Testis (tissue), 5 donors: ENCODE measurements around the gene CSF2. TPM values are rescaled to one million over a fixed set of nuclear protein-coding genes. Genes with fewer than 3 reads are reported as not detected.

Experiments
- DNase-seq: peaks from one replicate; pipeline ENCODE4 v3.0.0-alpha.2; 2019
- H3K27ac ChIP-seq, 2 donors: fragments of 200-600 bp; sonication (generic); one replicate each; pipeline ENCODE4 v1.5.1; 2019
- H3K27me3 ChIP-seq: fragments of 200-600 bp; sonication (generic); one replicate; pipeline ENCODE4 v1.5.1; 2019
- H3K36me3 ChIP-seq: fragments of 200-600 bp; sonication (generic); one replicate; pipeline ENCODE4 v1.5.1; 2017; ENCODE audit warnings: low read depth; ENCODE audit errors: missing control alignments
- H3K4me1 ChIP-seq: fragments of 200-600 bp; sonication (generic); one replicate; pipeline ENCODE4 v1.5.1; 2019
- H3K4me3 ChIP-seq, 2 donors: fragments of 200-600 bp; sonication (generic); one replicate each; pipeline ENCODE4 v1.5.1; 2017 to 2019
- H3K9me3 ChIP-seq: fragments of 200-600 bp; sonication (generic); one replicate; pipeline ENCODE4 v1.5.1; 2017
- POLR2A ChIP-seq: fragments of 450-650 bp; IDR thresholded peaks from one replicate; pipeline ENCODE4 v1.6.1; 2017; ENCODE audit warnings: antibody characterized with exemption, mild to moderate bottlenecking, moderate library complexity
- WGBS, 2 donors: methylation state at CpG; one replicate each; pipeline ENCODE4 v1.1.5; 2018; 5-methylcytosine and 5-hydroxymethylcytosine counted together
- intact Hi-C: fragments of 100-400 bp; cut with DNase I; formaldehyde crosslinking; loops from one replicate; pipeline ENCODE4 v1.15.1; 2023; ENCODE audit warnings: low total_unique reads
- long read RNA-seq, 2 donors: transcript quantifications; one replicate each; lab custom pipeline, GENCODE V29; 2026
- polyA plus RNA-seq: library from polyadenylated mRNA; stranded (reverse); fragments of 350-450 nt; fragmentation: Illumina TruSeq; extraction: RNeasy Lipid Tissue Mini Kit (QIAGEN cat#74804); gene quantifications from one replicate; pipeline ENCODE4 v1.2.3, GENCODE V29; 2014; ENCODE audit warnings: low read depth, low replicate concordance; ENCODE audit not compliant: insufficient read depth
- total RNA-seq, 2 donors: library from RNA; depleted of rRNA; stranded (reverse); fragments of >200 nt; gene quantifications; one replicate each; pipeline ENCODE4 v1.2.3, GENCODE V29; 2016
- TF ChIP-seq, protein P1 (sequence below), 3 experiments: fragments of 450-650 bp in 2 of 3; fragments of 200-600 bp in 1 of 3; sonication (generic) in 1 of 3; IDR thresholded peaks; one replicate each; pipeline ENCODE4 v1.5.1; 2016 to 2019; ENCODE audit warnings: antibody characterized with exemption in 3 of 3, mild to moderate bottlenecking in 2 of 3, moderate library complexity in 1 of 3

The CSF2 gene
- total RNA-seq (not detected), polyA plus RNA-seq (not detected)
- long read RNA-seq, donor 1 = 0 reads
- long read RNA-seq, donor 2 = 0 reads

DNA sequence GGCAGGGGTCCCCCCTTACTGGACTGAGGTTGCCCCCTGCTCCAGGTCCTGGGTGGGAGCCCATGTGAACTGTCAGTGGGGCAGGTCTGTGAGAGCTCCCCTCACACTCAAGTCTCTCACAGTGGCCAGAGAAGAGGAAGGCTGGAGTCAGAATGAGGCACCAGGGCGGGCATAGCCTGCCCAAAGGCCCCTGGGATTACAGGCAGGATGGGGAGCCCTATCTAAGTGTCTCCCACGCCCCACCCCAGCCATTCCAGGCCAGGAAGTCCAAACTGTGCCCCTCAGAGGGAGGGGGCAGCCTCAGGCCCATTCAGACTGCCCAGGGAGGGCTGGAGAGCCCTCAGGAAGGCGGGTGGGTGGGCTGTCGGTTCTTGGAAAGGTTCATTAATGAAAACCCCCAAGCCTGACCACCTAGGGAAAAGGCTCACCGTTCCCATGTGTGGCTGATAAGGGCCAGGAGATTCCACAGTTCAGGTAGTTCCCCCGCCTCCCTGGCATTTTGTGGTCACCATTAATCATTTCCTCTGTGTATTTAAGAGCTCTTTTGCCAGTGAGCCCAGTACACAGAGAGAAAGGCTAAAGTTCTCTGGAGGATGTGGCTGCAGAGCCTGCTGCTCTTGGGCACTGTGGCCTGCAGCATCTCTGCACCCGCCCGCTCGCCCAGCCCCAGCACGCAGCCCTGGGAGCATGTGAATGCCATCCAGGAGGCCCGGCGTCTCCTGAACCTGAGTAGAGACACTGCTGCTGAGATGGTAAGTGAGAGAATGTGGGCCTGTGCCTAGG is at the start of gene CSF2:
TSS of gene CSF2 (plus strand) at position 559 of the 783 bp plus-strand sequence. CDS start at position 594, 35 bp downstream.
- Histone ChIP-seq H3K9me3 (no peaks in the 10 kb centered on the region), H3K36me3 (no peaks in the 10 kb centered on the region), H3K4me1 (no peaks in the 10 kb centered on the region), H3K27me3 (no peaks in the 10 kb centered on the region), H3K4me3 (no peak within 1 kb of the TSS), H3K27ac (no peak within 1 kb of the TSS)
- WGBS, 2 donors = 90 to 93% methylated on average over 8 to 12 of the region's 12 CpGs
- TF ChIP-seq POLR2A = no peak
- TF ChIP-seq, protein P1, sequence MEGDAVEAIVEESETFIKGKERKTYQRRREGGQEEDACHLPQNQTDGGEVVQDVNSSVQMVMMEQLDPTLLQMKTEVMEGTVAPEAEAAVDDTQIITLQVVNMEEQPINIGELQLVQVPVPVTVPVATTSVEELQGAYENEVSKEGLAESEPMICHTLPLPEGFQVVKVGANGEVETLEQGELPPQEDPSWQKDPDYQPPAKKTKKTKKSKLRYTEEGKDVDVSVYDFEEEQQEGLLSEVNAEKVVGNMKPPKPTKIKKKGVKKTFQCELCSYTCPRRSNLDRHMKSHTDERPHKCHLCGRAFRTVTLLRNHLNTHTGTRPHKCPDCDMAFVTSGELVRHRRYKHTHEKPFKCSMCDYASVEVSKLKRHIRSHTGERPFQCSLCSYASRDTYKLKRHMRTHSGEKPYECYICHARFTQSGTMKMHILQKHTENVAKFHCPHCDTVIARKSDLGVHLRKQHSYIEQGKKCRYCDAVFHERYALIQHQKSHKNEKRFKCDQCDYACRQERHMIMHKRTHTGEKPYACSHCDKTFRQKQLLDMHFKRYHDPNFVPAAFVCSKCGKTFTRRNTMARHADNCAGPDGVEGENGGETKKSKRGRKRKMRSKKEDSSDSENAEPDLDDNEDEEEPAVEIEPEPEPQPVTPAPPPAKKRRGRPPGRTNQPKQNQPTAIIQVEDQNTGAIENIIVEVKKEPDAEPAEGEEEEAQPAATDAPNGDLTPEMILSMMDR (IDR thresholded peaks at IDR 0.05) = no peak
- DNase-seq = no peak
- intact Hi-C loops = no loop called here

DNA sequence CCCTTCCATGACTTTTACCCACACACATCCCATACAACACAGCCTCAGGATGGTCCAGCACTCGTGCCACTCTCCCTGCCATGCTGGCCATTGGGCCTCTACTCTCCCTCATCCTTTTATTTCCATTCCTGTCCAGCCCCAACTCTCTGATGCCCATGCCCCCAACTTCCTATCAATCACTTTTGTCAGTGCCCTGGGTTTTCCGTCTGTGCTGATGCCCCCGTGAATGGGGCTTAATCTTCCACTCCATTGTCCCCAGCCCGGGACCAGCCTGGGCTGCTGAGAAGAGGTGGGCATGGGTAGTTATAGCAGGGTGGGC is 49.5 kb upstream of the CSF2 start:
- intact Hi-C loops = no loop called here
- no peak for DNase-seq
- no peak overlapping the region for H3K4me3 ChIP-seq
- H3K36me3 ChIP-seq = no peaks in the 10 kb centered on the region
- no peaks in the 10 kb centered on the region for H3K27me3 ChIP-seq
- no peak overlapping the region for H3K27ac ChIP-seq
- H3K4me1 ChIP-seq = no peaks in the 10 kb centered on the region
- TF ChIP-seq, protein P1 (IDR thresholded peaks at IDR 0.05) = no peak
- TF ChIP-seq POLR2A = no peak
- 87 to 91% methylated on average over 4 of the region's 4 CpGs for WGBS, 2 donors
- no peaks in the 10 kb centered on the region for H3K9me3 ChIP-seq

DNA sequence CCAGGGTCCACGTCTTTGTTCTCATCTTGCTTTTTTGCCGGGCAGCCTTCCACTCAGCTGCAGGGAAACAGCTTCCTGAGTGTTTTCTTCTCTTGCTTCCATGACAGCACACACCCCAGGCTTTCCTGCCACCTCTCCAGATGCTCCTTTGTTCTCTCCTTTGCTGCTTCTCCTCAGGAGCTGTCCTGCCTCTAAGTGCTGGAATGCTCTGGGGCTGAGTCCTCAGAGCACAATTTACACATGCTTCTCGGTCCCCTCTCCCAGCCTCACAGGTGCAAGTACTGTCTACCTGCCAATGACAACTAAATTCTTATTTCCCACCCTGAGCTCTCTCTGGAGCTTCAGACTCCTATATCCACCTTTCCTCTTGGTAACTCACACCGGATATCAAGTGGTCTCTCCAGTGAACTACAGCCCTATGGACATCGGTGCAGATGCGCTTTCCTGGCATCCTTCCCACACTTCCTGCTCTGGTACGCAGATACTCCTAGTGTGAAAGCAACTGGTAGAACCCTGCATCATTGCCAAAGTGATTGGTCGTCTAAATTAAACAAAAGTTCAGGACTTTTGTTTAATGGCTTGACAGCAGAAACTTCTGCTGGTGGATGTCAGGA is 48.7 kb upstream of the CSF2 start:
- H3K4me1 ChIP-seq = no peaks in the 10 kb centered on the region
- intact Hi-C loops = no loop called here
- TF ChIP-seq, protein P1 (IDR thresholded peaks at IDR 0.05) = no peak
- TF ChIP-seq POLR2A = no peak
- H3K36me3 ChIP-seq = no peaks in the 10 kb centered on the region
- no peak for DNase-seq
- H3K4me3 ChIP-seq = no peak overlapping the region
- H3K27me3 ChIP-seq = no peaks in the 10 kb centered on the region
- 67 to 70% methylated on average over 8 of the region's 8 CpGs for WGBS, 2 donors
- H3K27ac ChIP-seq = no peak overlapping the region
- H3K9me3 ChIP-seq = no peaks in the 10 kb centered on the region

DNA sequence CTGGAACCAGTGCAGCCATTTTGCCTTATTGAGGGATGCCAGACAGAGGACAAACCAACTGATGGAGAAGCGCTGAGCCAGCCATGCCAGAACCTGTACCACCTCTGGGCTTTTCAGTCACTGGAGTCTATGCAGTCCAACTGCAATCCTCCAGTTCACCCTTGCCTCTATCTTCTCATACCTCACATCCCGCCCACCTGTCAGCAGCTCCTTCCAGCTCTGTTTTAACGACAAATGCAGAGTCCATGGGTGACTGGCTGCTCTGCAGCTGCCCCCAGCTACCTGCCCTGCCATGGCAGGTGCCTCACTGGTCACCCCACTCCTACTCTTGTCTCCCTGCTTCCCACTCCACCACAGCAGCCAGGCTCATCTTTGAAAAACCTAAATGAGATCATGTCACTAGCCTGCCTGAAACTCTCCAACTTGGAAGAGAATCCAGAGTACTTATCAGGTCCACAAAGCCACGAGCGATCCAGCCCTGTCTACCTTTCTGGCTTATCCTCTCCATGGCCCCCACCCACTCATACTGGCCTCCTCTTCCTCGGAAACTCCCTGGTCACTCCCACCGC is 48.1 kb upstream of the CSF2 start:
- 86% methylated on average over 7 of the region's 7 CpGs for WGBS, 2 donors

More for the DNA sequence above, 48.1 kb upstream of the CSF2 start:
- intact Hi-C loops = no loop called here
- Histone ChIP-seq H3K9me3 (no peaks in the 10 kb centered on the region), H3K36me3 (no peaks in the 10 kb centered on the region), H3K4me1 (no peaks in the 10 kb centered on the region), H3K27me3 (no peaks in the 10 kb centered on the region), H3K27ac (no peak overlapping the region), H3K4me3 (no peak overlapping the region)
- no peak for DNase-seq
- TF ChIP-seq, protein P1 (IDR thresholded peaks at IDR 0.05) = no peak
- TF ChIP-seq POLR2A = no peak
